Esophagus squamous epithelium (tissue), 4 donors: ENCODE results near the gene ELMO1.

Experiments
- POLR2A ChIP-seq, 4 donors: fragments of 450-650 bp; IDR thresholded peaks; one replicate each; pipeline ENCODE4 v1.6.1; 2017; ENCODE audit warnings: antibody characterized with exemption in 4 of 4, mild to moderate bottlenecking in 4 of 4, moderate library complexity in 3 of 4
- TF ChIP-seq, protein P1 (sequence below), 6 experiments: fragments of 450-650 bp in 4 of 6; fragments of 200-600 bp in 2 of 6; sonication (generic) in 2 of 6; IDR thresholded peaks; one replicate each; pipeline ENCODE4 v1.5.1; 2016 to 2019; ENCODE audit warnings: antibody characterized with exemption in 6 of 6, mild to moderate bottlenecking in 4 of 6, moderate library complexity in 4 of 6

DNA sequence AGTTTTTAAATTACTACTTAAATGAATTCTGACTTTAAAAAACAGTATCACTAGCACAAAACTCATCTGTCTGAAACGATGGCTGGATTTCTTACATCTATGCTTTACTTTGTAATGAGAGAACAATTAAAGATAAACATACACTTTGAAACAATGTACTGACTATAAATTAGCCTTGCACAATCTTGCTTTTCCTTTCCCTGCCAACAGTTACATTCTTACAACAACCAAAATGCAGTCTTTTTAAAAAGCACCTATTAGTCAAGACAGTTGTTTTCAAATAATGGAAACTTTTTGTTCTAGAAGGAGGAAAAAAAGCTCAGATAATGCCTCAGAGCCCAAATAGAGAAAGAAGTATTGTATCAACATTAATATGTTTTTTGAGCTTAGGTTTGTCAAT, 153.3 kb downstream of the ELMO1 start:
- TF ChIP-seq, protein P1, sequence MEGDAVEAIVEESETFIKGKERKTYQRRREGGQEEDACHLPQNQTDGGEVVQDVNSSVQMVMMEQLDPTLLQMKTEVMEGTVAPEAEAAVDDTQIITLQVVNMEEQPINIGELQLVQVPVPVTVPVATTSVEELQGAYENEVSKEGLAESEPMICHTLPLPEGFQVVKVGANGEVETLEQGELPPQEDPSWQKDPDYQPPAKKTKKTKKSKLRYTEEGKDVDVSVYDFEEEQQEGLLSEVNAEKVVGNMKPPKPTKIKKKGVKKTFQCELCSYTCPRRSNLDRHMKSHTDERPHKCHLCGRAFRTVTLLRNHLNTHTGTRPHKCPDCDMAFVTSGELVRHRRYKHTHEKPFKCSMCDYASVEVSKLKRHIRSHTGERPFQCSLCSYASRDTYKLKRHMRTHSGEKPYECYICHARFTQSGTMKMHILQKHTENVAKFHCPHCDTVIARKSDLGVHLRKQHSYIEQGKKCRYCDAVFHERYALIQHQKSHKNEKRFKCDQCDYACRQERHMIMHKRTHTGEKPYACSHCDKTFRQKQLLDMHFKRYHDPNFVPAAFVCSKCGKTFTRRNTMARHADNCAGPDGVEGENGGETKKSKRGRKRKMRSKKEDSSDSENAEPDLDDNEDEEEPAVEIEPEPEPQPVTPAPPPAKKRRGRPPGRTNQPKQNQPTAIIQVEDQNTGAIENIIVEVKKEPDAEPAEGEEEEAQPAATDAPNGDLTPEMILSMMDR (IDR thresholded peaks at IDR 0.05): no peak
- TF ChIP-seq POLR2A (IDR thresholded peaks at IDR 0.05): no peak
